Breast epithelium (tissue), 4 donors: ENCODE results near the gene SSB. TPM values are rescaled to one million over a fixed set of nuclear protein-coding genes. Genes with fewer than 3 reads are reported as not detected.

ENCODE experiments used
- DNase-seq, 2 donors: peaks; one replicate each; pipeline ENCODE4 v3.0.0-alpha.2; 2019; ENCODE audit warnings: low spot score in 2 of 2
- H3K27ac ChIP-seq, 2 donors: fragments of 200-600 bp; sonication (generic) in 1 of 2; one replicate each; pipeline ENCODE4 v1.5.1; 2016 to 2019; ENCODE audit warnings: mild to moderate bottlenecking in 1 of 2
- H3K27me3 ChIP-seq, 2 donors: fragments of 200-600 bp; sonication (generic) in 1 of 2; one replicate each; pipeline versions ENCODE4 v1.5.1 to v1.6.0; 2017 to 2019; ENCODE audit warnings: control low read depth in 1 of 2, mild to moderate bottlenecking in 1 of 2
- H3K36me3 ChIP-seq: fragments of 200-600 bp; one replicate; pipeline ENCODE4 v1.5.1; 2019
- H3K4me1 ChIP-seq, 2 donors: fragments of 200-600 bp; sonication (generic); one replicate each; pipeline ENCODE4 v1.5.1; 2016 to 2019; ENCODE audit warnings: control low read depth in 1 of 2
- H3K4me3 ChIP-seq, 3 donors: fragments of 200-600 bp; sonication (generic); 1 replicate in 2 of 3; 2 replicates in 1 of 3; pipeline ENCODE4 v1.5.1; 2016 to 2019; ENCODE audit warnings: mild to moderate bottlenecking in 3 of 3, moderate library complexity in 2 of 3
- H3K9me3 ChIP-seq, 2 donors: fragments of 200-600 bp; sonication (generic) in 1 of 2; one replicate each; pipeline ENCODE4 v1.5.1; 2016 to 2019; ENCODE audit warnings: control low read depth in 1 of 2
- CTCF ChIP-seq, 3 donors: fragments of 450-650 bp; IDR thresholded peaks; one replicate each; pipeline ENCODE4 v1.5.1; 2016 to 2017; ENCODE audit warnings: antibody characterized with exemption in 3 of 3, mild to moderate bottlenecking in 3 of 3, moderate library complexity in 3 of 3
- POLR2A ChIP-seq: fragments of 450-650 bp; IDR thresholded peaks from one replicate; pipeline ENCODE4 v1.6.1; 2016; ENCODE audit warnings: antibody characterized with exemption, mild to moderate bottlenecking, moderate library complexity
- POLR2AphosphoS5 ChIP-seq, 3 donors: sonication (generic); formaldehyde crosslinking; IDR thresholded peaks; one replicate each; pipeline ENCODE4 v1.6.1; 2017; ENCODE audit warnings: antibody characterized with exemption in 3 of 3
- intact Hi-C: fragments of 100-400 bp; cut with DNase I; formaldehyde crosslinking; loops from one replicate; pipeline ENCODE4 v1.15.1; 2023; ENCODE audit warnings: low total_unique reads
- total RNA-seq, 3 donors: library from RNA; depleted of rRNA; stranded (reverse); fragments of >200 nt; gene quantifications; one replicate each; pipeline ENCODE4 v1.1.0, GENCODE V29; 2016

The SSB gene
- total RNA-seq, 3 donors from 2014 or later = 79.0 to 124 (median 109) TPM

DNA sequence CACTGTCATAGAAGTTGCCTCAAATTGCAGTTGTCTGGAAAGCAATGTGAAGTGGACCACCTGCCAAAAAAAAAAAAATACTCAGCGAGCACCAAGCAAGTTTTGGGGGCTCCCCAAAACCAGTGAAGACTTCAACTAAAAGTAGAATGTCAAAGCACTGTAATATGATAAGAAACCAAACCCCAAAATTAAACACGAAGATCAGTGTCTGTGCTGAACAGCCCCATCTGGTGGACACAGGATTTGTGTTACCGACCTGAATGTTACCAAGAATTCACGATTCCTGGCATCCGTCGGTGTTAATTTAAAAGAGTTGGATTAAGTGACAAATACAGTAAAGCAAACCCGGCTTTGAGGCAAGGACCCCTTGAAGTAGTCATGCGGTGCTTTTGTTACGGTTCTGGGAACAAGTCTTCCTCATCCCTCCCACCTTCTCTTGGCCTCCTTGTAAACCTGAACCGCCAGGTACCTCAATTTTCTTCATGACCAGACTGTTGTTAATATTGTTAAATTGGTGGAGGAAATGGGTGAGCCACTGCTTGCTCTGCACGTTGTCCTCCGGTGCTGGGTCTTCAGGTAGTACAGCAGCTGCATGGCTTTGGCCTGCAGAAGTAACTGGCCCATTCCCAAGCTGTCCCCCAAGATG lies 31.3 kb upstream of the SSB start:
- H3K27me3 ChIP-seq = peaks cover 0 to 5% of the 10 kb centered on the region in 2 donors
- no peaks in the 10 kb centered on the region for H3K36me3 ChIP-seq
- H3K4me3 ChIP-seq = no peak overlapping the region
- H3K27ac ChIP-seq = no peak overlapping the region
- H3K9me3 ChIP-seq = no peaks in the 10 kb centered on the region
- no peaks in the 10 kb centered on the region for H3K4me1 ChIP-seq
- intact Hi-C loops = no loop called here
- TF ChIP-seq POLR2A = no peak
- no peak for TF ChIP-seq POLR2AphosphoS5 (IDR thresholded peaks at IDR 0.05)
- TF ChIP-seq CTCF (IDR thresholded peaks at IDR 0.05) = peak; percentile 21 to 62 (median 58)
- peak in 1 of 2 donors; percentile 37 for DNase-seq

GRCh38 chr2:169768262-169768995 lies 30.2 kb upstream of the SSB start:
- peak in 1 of 2 donors; percentile 55 for DNase-seq
- intact Hi-C loops = no loop called here
- no peak overlapping the region for H3K27ac ChIP-seq
- no peaks in the 10 kb centered on the region for H3K9me3 ChIP-seq
- H3K4me3 ChIP-seq = peak overlapping the region; percentile 40 to 57 (median 43)
- peaks cover 0 to 5% of the 10 kb centered on the region in 2 donors for H3K27me3 ChIP-seq
- TF ChIP-seq POLR2A (no peak), POLR2AphosphoS5 (IDR thresholded peaks at IDR 0.05) (no peak), CTCF (IDR thresholded peaks at IDR 0.05) (no peak)
- H3K36me3 ChIP-seq = no peaks in the 10 kb centered on the region
- no peaks in the 10 kb centered on the region for H3K4me1 ChIP-seq

DNA sequence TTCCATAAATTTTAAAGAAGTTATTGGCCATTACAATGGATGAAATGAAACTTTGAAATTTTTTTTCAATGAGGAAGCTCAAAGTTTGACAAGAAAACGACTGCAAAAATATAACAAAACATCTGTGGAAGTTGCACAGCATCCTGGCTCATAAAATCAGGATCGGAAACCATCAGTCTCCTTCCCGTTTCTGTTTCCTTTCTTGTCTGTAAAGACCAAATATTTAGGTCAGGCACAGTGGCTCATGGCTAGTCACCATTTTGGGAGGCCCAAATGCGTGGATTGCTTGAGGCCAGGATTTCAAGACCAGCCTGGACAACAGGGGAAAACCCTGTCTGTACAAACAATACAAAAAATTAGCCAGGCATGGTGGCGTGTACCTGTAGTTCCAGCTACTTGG lies 27.6 kb upstream of the SSB start:
- H3K27me3 ChIP-seq = peaks cover 0 to 5% of the 10 kb centered on the region in 2 donors
- TF ChIP-seq POLR2A (no peak), CTCF (IDR thresholded peaks at IDR 0.05) (no peak), POLR2AphosphoS5 (IDR thresholded peaks at IDR 0.05) (no peak)
- no peak overlapping the region for H3K4me3 ChIP-seq
- DNase-seq = no peak
- H3K36me3 ChIP-seq = no peaks in the 10 kb centered on the region
- H3K9me3 ChIP-seq = no peaks in the 10 kb centered on the region
- H3K27ac ChIP-seq = no peak overlapping the region
- intact Hi-C loops = no loop called here
- H3K4me1 ChIP-seq = no peaks in the 10 kb centered on the region

- Histone ChIP-seq H3K27ac (no peak overlapping the region), H3K4me1 (no peaks in the 10 kb centered on the region), H3K36me3 (no peaks in the 10 kb centered on the region), H3K27me3 (peaks cover 0 to 5% of the 10 kb centered on the region in 2 donors), H3K4me3 (no peak overlapping the region), H3K9me3 (no peaks in the 10 kb centered on the region)
- TF ChIP-seq CTCF (IDR thresholded peaks at IDR 0.05) (no peak), POLR2AphosphoS5 (IDR thresholded peaks at IDR 0.05) (no peak), POLR2A (no peak)
- DNase-seq = no peak
- intact Hi-C loops = no loop called here
Measured at GRCh38 chr2:169771612-169772011, 27.1 kb upstream of the SSB start.

DNA sequence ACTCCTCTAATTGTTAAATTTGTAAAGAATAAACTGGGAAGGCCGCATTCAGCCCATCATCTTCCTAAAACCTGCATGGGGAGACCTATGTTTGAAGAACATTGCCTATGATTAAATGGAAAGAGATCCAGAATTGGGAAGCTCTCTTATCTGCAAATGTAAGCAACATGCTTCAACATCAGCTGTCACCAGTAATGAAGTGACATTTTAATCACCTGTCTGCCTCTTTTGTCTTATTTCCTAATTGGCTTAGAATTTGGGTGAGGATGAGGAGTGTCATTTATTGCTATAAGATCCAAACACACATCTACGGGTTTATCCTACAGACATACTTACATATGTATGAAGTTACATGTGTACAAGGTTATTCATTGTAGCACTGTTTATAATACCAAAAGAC lies 26.0 kb upstream of the SSB start:
- H3K36me3 ChIP-seq = no peaks in the 10 kb centered on the region
- no peak overlapping the region for H3K27ac ChIP-seq
- no peaks in the 10 kb centered on the region for H3K9me3 ChIP-seq
- no peak for DNase-seq
- H3K27me3 ChIP-seq = peaks cover 0 to 5% of the 10 kb centered on the region in 2 donors
- H3K4me1 ChIP-seq = no peaks in the 10 kb centered on the region
- TF ChIP-seq POLR2AphosphoS5 (IDR thresholded peaks at IDR 0.05) = no peak
- TF ChIP-seq POLR2A = no peak
- no peak for TF ChIP-seq CTCF (IDR thresholded peaks at IDR 0.05)
- H3K4me3 ChIP-seq = no peak overlapping the region
- intact Hi-C loops = no loop called here
